ENCODE results near the gene PIK3AP1.

- TF ChIP-seq CTCF (IDR thresholded peaks at IDR 0.05; ENCODE audit: insufficient read depth, low read depth, low read length) (no peak), EZH2 (IDR thresholded peaks at IDR 0.05; ENCODE audit: insufficient read depth, low read length) (no peak)
These were observed 143.2 kb downstream of the PIK3AP1 start for GRCh38 chr10:96577069-96577468.

Data from astrocyte (in vitro differentiated cells and primary cell).